Measurements from ENCODE around the gene LAIR2. TPM values are rescaled to one million over a fixed set of nuclear protein-coding genes. Genes with fewer than 3 reads are reported as not detected.

LAIR2 gene
- total RNA-seq, 2 experiments from 2014 or later: 1.2 TPM; not detected in 1

- peaks cover 5% of the 10 kb centered on the region for H3K4me1 Mint-ChIP-seq (ENCODE audit: low read depth)
- Histone ChIP-seq H3K9me3 (ENCODE audit: control insufficient read depth in 1 of 2, insufficient read depth in 1 of 2, low read length in 2 of 2) (no peaks in the 10 kb centered on the region), H3K4me1 (ENCODE audit: insufficient read depth, low read length) (peaks cover 5% of the 10 kb centered on the region), H3K27me3 (ENCODE audit: control insufficient read depth in 1 of 2, insufficient read depth in 2 of 2, low read length in 2 of 2) (peaks cover 3 to 8% of the 10 kb centered on the region in 2 experiments), H3K4me3 (ENCODE audit: low read length) (no peak overlapping the region), H3K27ac (ENCODE audit: low read depth in 1 of 2, low read length in 2 of 2) (no peak overlapping the region), H3K36me3 (ENCODE audit: insufficient read depth, low read length) (no peaks in the 10 kb centered on the region)
- intact Hi-C loops (cut with DNase I, micrococcal nuclease): no loop called here
- H3K9me3 Mint-ChIP-seq: no peaks in the 10 kb centered on the region
- peak; percentile 79 for TF ChIP-seq CTCF (IDR thresholded peaks at IDR 0.05)
- CTCF ChIA-PET: interaction anchor here (0.9 kb wide), 1 partner anchor 12 kb away, joined by 3 read pairs; no protein-coding TSS in a partner anchor
- no peak overlapping the region for H3K4me3 Mint-ChIP-seq
- H3K27ac Mint-ChIP-seq: no peak overlapping the region
- DNase-seq (peak in 6 of 14 experiments; percentile 22 to 77 (median 44)), ATAC-seq (ENCODE audit: poor library complexity) (peak; percentile 63)
- peaks cover 47% of the 10 kb centered on the region for H3K27me3 Mint-ChIP-seq
- POLR2A ChIA-PET: interaction anchor here (0.6 kb wide), 1 partner anchor 331 kb away, joined by 3 read pairs; no protein-coding TSS in a partner anchor
- H3K36me3 Mint-ChIP-seq (ENCODE audit: low read depth): no peaks in the 10 kb centered on the region
These were observed 21.2 kb upstream of the LAIR2 start for GRCh38 chr19:54481326-54481930.

- Mint-ChIP-seq H3K4me1 (ENCODE audit: low read depth) (peaks cover 5% of the 10 kb centered on the region), H3K9me3 (no peaks in the 10 kb centered on the region), H3K27ac (no peak overlapping the region), H3K4me3 (no peak overlapping the region), H3K36me3 (ENCODE audit: low read depth) (no peaks in the 10 kb centered on the region), H3K27me3 (peaks cover 40% of the 10 kb centered on the region)
- Histone ChIP-seq H3K27ac (ENCODE audit: low read depth in 1 of 2, low read length in 2 of 2) (no peak overlapping the region), H3K36me3 (ENCODE audit: insufficient read depth, low read length) (no peaks in the 10 kb centered on the region), H3K27me3 (ENCODE audit: control insufficient read depth in 1 of 2, insufficient read depth in 2 of 2, low read length in 2 of 2) (peaks cover 3 to 8% of the 10 kb centered on the region in 2 experiments), H3K9me3 (ENCODE audit: control insufficient read depth in 1 of 2, insufficient read depth in 1 of 2, low read length in 2 of 2) (no peaks in the 10 kb centered on the region), H3K4me1 (ENCODE audit: insufficient read depth, low read length) (peaks cover 5% of the 10 kb centered on the region), H3K4me3 (ENCODE audit: low read length) (no peak overlapping the region)
- TF ChIP-seq CTCF (IDR thresholded peaks at IDR 0.05): no peak
- intact Hi-C loops (cut with DNase I, micrococcal nuclease): no loop called here
- CTCF ChIA-PET: no interaction called here
- DNase-seq: peak in 1 of 14 experiments; percentile 33
- ATAC-seq (ENCODE audit: poor library complexity): no peak
- POLR2A ChIA-PET: no interaction called here
These were observed 19.7 kb upstream of the LAIR2 start for GRCh38 chr19:54482889-54483288.

- ChIA-PET CTCF (no interaction called here), POLR2A (no interaction called here)
- peaks cover 33% of the 10 kb centered on the region for H3K27me3 Mint-ChIP-seq
- peaks cover 5% of the 10 kb centered on the region for H3K4me1 Mint-ChIP-seq (ENCODE audit: low read depth)
- Histone ChIP-seq H3K4me1 (ENCODE audit: insufficient read depth, low read length) (peaks cover 3% of the 10 kb centered on the region), H3K36me3 (ENCODE audit: insufficient read depth, low read length) (no peaks in the 10 kb centered on the region), H3K9me3 (ENCODE audit: control insufficient read depth in 1 of 2, insufficient read depth in 1 of 2, low read length in 2 of 2) (no peaks in the 10 kb centered on the region), H3K27ac (ENCODE audit: low read depth in 1 of 2, low read length in 2 of 2) (no peak overlapping the region), H3K4me3 (ENCODE audit: low read length) (no peak overlapping the region), H3K27me3 (ENCODE audit: control insufficient read depth in 1 of 2, insufficient read depth in 2 of 2, low read length in 2 of 2) (peaks cover 0 to 5% of the 10 kb centered on the region in 2 experiments)
- H3K9me3 Mint-ChIP-seq: no peaks in the 10 kb centered on the region
- TF ChIP-seq CTCF (IDR thresholded peaks at IDR 0.05): no peak
- DNase-seq: no peak
- H3K4me3 Mint-ChIP-seq: no peak overlapping the region
- intact Hi-C loops (cut with DNase I, micrococcal nuclease): no loop called here
- no peaks in the 10 kb centered on the region for H3K36me3 Mint-ChIP-seq (ENCODE audit: low read depth)
- H3K27ac Mint-ChIP-seq: no peak overlapping the region
- no peak for ATAC-seq (ENCODE audit: poor library complexity)
These were observed 18.2 kb upstream of the LAIR2 start for GRCh38 chr19:54484451-54484850.
